H9 (cell line): ENCODE results near the gene SCNN1B. TPM values are rescaled to one million over a fixed set of nuclear protein-coding genes. Genes with fewer than 3 reads are reported as not detected.
"Not testable (repeated sequence)": the region's sequence is repeated elsewhere in the genome, so short reads cannot be mapped to it uniquely, and the experiment has no call there.

Source experiments
- DNase-seq: peaks from one replicate; pipeline ENCODE4 v3.0.0-alpha.2; 2017
- H2AFZ ChIP-seq: one replicate; pipeline ENCODE4 v1.6.1; 2013; ENCODE audit warnings: mild to moderate bottlenecking, low read length, control low read depth, moderate library complexity
- H2AK5ac ChIP-seq: 2 replicates; pipeline ENCODE4 v1.6.1; 2013; ENCODE audit warnings: low read length, control low read depth, mixed read lengths; ENCODE audit not compliant: insufficient read length
- H2BK120ac ChIP-seq: one replicate; pipeline ENCODE4 v1.6.1; 2013; ENCODE audit warnings: low read depth, mild to moderate bottlenecking, low read length, control low read depth, inconsistent platforms; ENCODE audit not compliant: poor library complexity, severe bottlenecking
- H2BK12ac ChIP-seq: 2 replicates; pipeline ENCODE4 v1.6.1; 2013; ENCODE audit warnings: low read length, control low read depth, mixed read lengths, low read depth; ENCODE audit not compliant: insufficient read length
- H2BK15ac ChIP-seq: 2 replicates; pipeline ENCODE4 v1.6.1; 2013; ENCODE audit warnings: low read depth, low read length, control low read depth
- H2BK20ac ChIP-seq: one replicate; pipeline ENCODE4 v1.6.1; 2013; ENCODE audit warnings: low read depth, mild to moderate bottlenecking, low read length, control low read depth, inconsistent platforms; ENCODE audit not compliant: poor library complexity, severe bottlenecking
- H2BK5ac ChIP-seq: 2 replicates; pipeline ENCODE4 v1.6.1; 2013; ENCODE audit warnings: low read length, control low read depth, mixed read lengths; ENCODE audit not compliant: insufficient read length
- H3K14ac ChIP-seq: 2 replicates; pipeline ENCODE4 v1.6.1; 2013; ENCODE audit warnings: low read length, control low read depth; ENCODE audit not compliant: insufficient read depth
- H3K18ac ChIP-seq: 2 replicates; pipeline ENCODE4 v1.6.1; 2013; ENCODE audit warnings: low read depth, mild to moderate bottlenecking, mixed read lengths, low read length, control low read depth; ENCODE audit not compliant: insufficient read length
- H3K23ac ChIP-seq: 2 replicates; pipeline ENCODE4 v1.6.1; 2013; ENCODE audit warnings: low read length, control low read depth, mixed read lengths, low read depth; ENCODE audit not compliant: insufficient read length
- H3K23me2 ChIP-seq: 2 replicates; pipeline ENCODE4 v1.6.1; 2013; ENCODE audit warnings: low read depth, mild to moderate bottlenecking, mixed read lengths, low read length, control low read depth; ENCODE audit not compliant: insufficient read length, poor library complexity, severe bottlenecking
- H3K27ac ChIP-seq: 2 replicates; pipeline ENCODE4 v1.5.1; 2013; ENCODE audit warnings: low read length, control low read depth, mixed read lengths, low read depth; ENCODE audit not compliant: insufficient read length
- H3K27me3 ChIP-seq: 2 replicates; pipeline ENCODE4 v1.6.1; 2013; ENCODE audit warnings: low read length, control low read depth, inconsistent platforms; ENCODE audit not compliant: insufficient read depth
- H3K4ac ChIP-seq: 2 replicates; pipeline ENCODE4 v1.6.1; 2013; ENCODE audit warnings: low read depth, mild to moderate bottlenecking, control low read depth, inconsistent platforms, low read length, moderate library complexity
- H3K4me1 ChIP-seq: 2 replicates; pipeline ENCODE4 v1.6.1; 2013; ENCODE audit warnings: low read length, control low read depth, inconsistent platforms; ENCODE audit not compliant: insufficient read depth
- H3K4me2 ChIP-seq: 2 replicates; pipeline ENCODE4 v1.6.1; 2013; ENCODE audit warnings: low read length, control low read depth, mixed read lengths; ENCODE audit not compliant: insufficient read length, insufficient read depth
- H3K56ac ChIP-seq: 2 replicates; pipeline ENCODE4 v1.6.1; 2013; ENCODE audit warnings: low read depth, mild to moderate bottlenecking, mixed read lengths, low read length, control low read depth; ENCODE audit not compliant: insufficient read length
- H3K79me1 ChIP-seq: 2 replicates; pipeline ENCODE4 v1.6.1; 2013; ENCODE audit warnings: low read depth, mild to moderate bottlenecking, moderate library complexity, low read length, control low read depth, inconsistent platforms; ENCODE audit not compliant: insufficient read depth, poor library complexity, severe bottlenecking
- H3K79me2 ChIP-seq: 2 replicates; pipeline ENCODE4 v1.6.1; 2013; ENCODE audit warnings: low read length, control low read depth, inconsistent platforms; ENCODE audit not compliant: insufficient read depth
- H3K9ac ChIP-seq: 2 replicates; pipeline ENCODE4 v1.6.1; 2013; ENCODE audit warnings: low read length, control low read depth, mixed read lengths; ENCODE audit not compliant: insufficient read length; ENCODE audit errors: extremely low read depth
- H3K9me3 ChIP-seq: one replicate; pipeline ENCODE4 v1.6.1; 2013; ENCODE audit warnings: low read depth, low read length, inconsistent platforms; ENCODE audit not compliant: control insufficient read depth
- H3T11ph ChIP-seq: one replicate; pipeline ENCODE4 v1.6.1; 2013; ENCODE audit warnings: mild to moderate bottlenecking, low read length, control low read depth, inconsistent platforms
- H4K20me1 ChIP-seq: one replicate; pipeline ENCODE4 v1.6.1; 2013; ENCODE audit not compliant: control insufficient read depth, insufficient read length, insufficient read depth
- H4K5ac ChIP-seq: 2 replicates; pipeline ENCODE4 v1.6.1; 2013; ENCODE audit warnings: low read depth, mild to moderate bottlenecking, mixed read lengths, low read length, control low read depth; ENCODE audit not compliant: insufficient read length
- H4K8ac ChIP-seq: replicated peaks from 2 replicates; pipeline ENCODE4 v1.6.1; 2013; ENCODE audit warnings: low read length, control low read depth, mixed read lengths, low read depth; ENCODE audit not compliant: insufficient read length
- H4K91ac ChIP-seq: 2 replicates; pipeline ENCODE4 v1.6.1; 2013; ENCODE audit warnings: low read depth, mild to moderate bottlenecking, moderate library complexity, mixed read lengths, low read length, control low read depth; ENCODE audit not compliant: insufficient read length
- H3K27ac Mint-ChIP-seq, 3 experiments: 2 replicates in 2 of 3; 3 replicates in 1 of 3; pipeline ENCODE4 v1.8.0; 2020 to 2021; ENCODE audit warnings: mixed read lengths in 3 of 3, mild to moderate bottlenecking in 1 of 3, moderate library complexity in 1 of 3
- H3K27me3 Mint-ChIP-seq: 2 replicates; pipeline ENCODE4 v1.8.0; 2021; ENCODE audit warnings: low read depth, mild to moderate bottlenecking, moderate library complexity, mixed read lengths
- H3K36me3 Mint-ChIP-seq, 3 experiments: 2 replicates in 2 of 3; 3 replicates in 1 of 3; pipeline ENCODE4 v1.8.0; 2020 to 2021; ENCODE audit warnings: low read depth in 3 of 3, mixed read lengths in 3 of 3; ENCODE audit not compliant: insufficient read depth in 1 of 3
- H3K4me1 Mint-ChIP-seq, 2 experiments: 2 replicates each; pipeline ENCODE4 v1.8.0; 2020; ENCODE audit warnings: mixed read lengths in 2 of 2
- H3K4me3 Mint-ChIP-seq, 2 experiments: 2 replicates in 1 of 2; 3 replicates in 1 of 2; pipeline ENCODE4 v1.8.0; 2020 to 2021; ENCODE audit warnings: mild to moderate bottlenecking in 2 of 2, mixed read lengths in 2 of 2, moderate library complexity in 1 of 2
- H3K9me3 Mint-ChIP-seq, 2 experiments: 2 replicates in 1 of 2; 3 replicates in 1 of 2; pipeline ENCODE4 v1.8.0; 2020; ENCODE audit warnings: mild to moderate bottlenecking in 2 of 2, mixed read lengths in 2 of 2, moderate library complexity in 1 of 2
- CTCF ChIP-seq: fragments of 200-600 bp; sonication (generic); conservative IDR thresholded peaks from 3 replicates; pipeline ENCODE4 v1.8.0; 2021; ENCODE audit warnings: antibody characterized with exemption, mild to moderate bottlenecking
- WGBS: extraction: QIAGEN DNeasy Blood & Tissue Kit; methylation state at CpG from one replicate; pipeline ENCODE4 v1.1.7; 2013; ENCODE audit warnings: missing lambda C conversion rate, low lambda C conversion rate, mixed read lengths; ENCODE audit not compliant: insufficient read length; ENCODE audit errors: extremely low coverage; 5-methylcytosine and 5-hydroxymethylcytosine counted together
- total RNA-seq: library from RNA; stranded (reverse); gene quantifications from 2 replicates; pipeline ENCODE4 v1.2.1, GENCODE V29; 2021

Gene SCNN1B
- total RNA-seq, 1 experiment from 2014 or later: 0.11 TPM

GRCh38 chr16:23365602-23366240 lies 63.6 kb downstream of the SCNN1B start:
- Histone ChIP-seq H3K27ac (no peak overlapping the region), H3K4me1 (peaks cover 2% of the 10 kb centered on the region; the same call in 1 of the 2 replicates), H3K79me1 (no peaks in the 10 kb centered on the region), H2BK12ac (no peak overlapping the region), H3K18ac (no peak overlapping the region), H3K23ac (no peak overlapping the region), H3K79me2 (no peaks in the 10 kb centered on the region; the same call in 1 of the 2 replicates), H3K4me2 (no peak overlapping the region), H3K56ac (no peak overlapping the region), H3K14ac (no peak overlapping the region), H2BK20ac (no peak overlapping the region), H4K8ac (no peak overlapping the region), H4K5ac (no peak overlapping the region), H2BK120ac (no peak overlapping the region), H3T11ph (no peak overlapping the region), H2AFZ (no peak overlapping the region), H4K20me1 (no peaks in the 10 kb centered on the region), H3K9ac (no peak overlapping the region), H2BK15ac (no peak overlapping the region), H3K4ac (no peak overlapping the region), H2AK5ac (no peak overlapping the region), H3K27me3 (no peaks in the 10 kb centered on the region), H3K9me3 (no peaks in the 10 kb centered on the region), H4K91ac (no peak overlapping the region), H3K23me2 (no peaks in the 10 kb centered on the region), H2BK5ac (no peak overlapping the region)
- no peaks in the 10 kb centered on the region; the same call in none of the 2 replicates for H3K27me3 Mint-ChIP-seq
- no peak for TF ChIP-seq CTCF
- no peaks in the 10 kb centered on the region for H3K9me3 Mint-ChIP-seq
- no peak overlapping the region for H3K4me3 Mint-ChIP-seq
- H3K4me1 Mint-ChIP-seq: peaks cover 9 to 11% of the 10 kb centered on the region in 2 experiments
- no peaks in the 10 kb centered on the region for H3K36me3 Mint-ChIP-seq
- no CpG with 5 or more reads among the region's 5 CpGs for WGBS
- peak overlapping the region in 1 of 3 experiments; percentile 59; a peak in 1 of 7 replicates for H3K27ac Mint-ChIP-seq
- DNase-seq: no peak

- H3K4me2 ChIP-seq, H3K79me1 ChIP-seq, H3K18ac ChIP-seq, H2BK20ac ChIP-seq, DNase-seq, H3K14ac ChIP-seq, H3K9ac ChIP-seq, H3K27ac Mint-ChIP-seq, H2BK5ac ChIP-seq, H3T11ph ChIP-seq, H3K9me3 Mint-ChIP-seq, H3K27me3 Mint-ChIP-seq, H3K4ac ChIP-seq, H4K5ac ChIP-seq, H4K20me1 ChIP-seq, H2BK12ac ChIP-seq, H3K9me3 ChIP-seq, H4K8ac ChIP-seq, H3K4me3 Mint-ChIP-seq, H2AFZ ChIP-seq, H3K79me2 ChIP-seq, H3K27me3 ChIP-seq, H2BK15ac ChIP-seq, H2BK120ac ChIP-seq, H3K27ac ChIP-seq, H3K4me1 ChIP-seq, H3K36me3 Mint-ChIP-seq, H3K23ac ChIP-seq, H3K56ac ChIP-seq, H3K23me2 ChIP-seq, H4K91ac ChIP-seq, H2AK5ac ChIP-seq: not testable (repeated sequence)
- peaks cover 9 to 11% of the 10 kb centered on the region in 2 experiments for H3K4me1 Mint-ChIP-seq
- no CpG with 5 or more reads among the region's 7 CpGs for WGBS
Observed at GRCh38 chr16:23366341-23366740, 64.2 kb downstream of the SCNN1B start.
